Endothelial cell of umbilical vein (primary cell): ENCODE data around the gene TJP1. TPM values are rescaled to one million over a fixed set of nuclear protein-coding genes. Genes with fewer than 3 reads are reported as not detected.
"Not testable (repeated sequence)": the region's sequence is repeated elsewhere in the genome, so short reads cannot be mapped to it uniquely, and the experiment has no call there.

ENCODE experiments used
- BruUV-seq: library from RNA; stranded (reverse); fragments of 400-500 nt; replicated peaks from 2 replicates; lab custom pipeline; 2021; lab: Mats Ljungman, UMichigan
- CTCF ChIA-PET: fragments of 300-600, 350-600 bp; sonication (Branson Sonifier 250); formaldehyde crosslinking; loops from one replicate; lab custom pipeline; 2021; ENCODE audit warnings: antibody characterized with exemption, inconsistent platforms; lab: Charles Lee
- POLR2A ChIA-PET: fragments of 300-600, 350-600 bp; sonication (Branson Sonifier 250); formaldehyde crosslinking; loops from one replicate; lab custom pipeline; 2021; ENCODE audit warnings: antibody characterized with exemption, inconsistent platforms; lab: Charles Lee
- DNase-seq: peaks from one replicate; pipeline ENCODE4 v3.0.0-alpha.2; 2011; ENCODE audit warnings: low read depth, low spot score
- FAIRE-seq: peaks from 2 replicates; lab custom pipeline; 2011; peaks lifted over from hg19 to GRCh38; lab: Jason Lieb, UNC
- H2AFZ ChIP-seq: 2 replicates; pipeline ENCODE4 v1.6.0; 2012; ENCODE audit warnings: low read depth, low read length, control low read depth, inconsistent platforms
- H3K27ac ChIP-seq: 2 replicates; pipeline ENCODE4 v1.5.1; 2011; ENCODE audit warnings: low read depth, mild to moderate bottlenecking, control low read depth, low read length, moderate library complexity; ENCODE audit not compliant: insufficient read depth
- H3K27me3 ChIP-seq, 2 experiments: 2 replicates each; pipeline versions ENCODE4 v1.6.0 to v1.6.1; 2011; ENCODE audit warnings: low read length in 2 of 2, mixed read lengths in 1 of 2; ENCODE audit not compliant: control insufficient read depth in 2 of 2, insufficient read depth in 2 of 2
- H3K36me3 ChIP-seq, 2 experiments: 2 replicates in 1 of 2; 3 replicates in 1 of 2; pipeline ENCODE4 v1.5.1; 2011; ENCODE audit warnings: low read length in 2 of 2, mild to moderate bottlenecking in 1 of 2, moderate library complexity in 1 of 2; ENCODE audit not compliant: control insufficient read depth in 2 of 2, insufficient read depth in 2 of 2; ENCODE audit errors: extremely low read depth in 1 of 2
- H3K4me1 ChIP-seq: 3 replicates; pipeline ENCODE4 v1.5.1; 2011; ENCODE audit warnings: mild to moderate bottlenecking, low read length; ENCODE audit not compliant: control insufficient read depth, insufficient read depth; ENCODE audit errors: extremely low read depth
- H3K4me2 ChIP-seq: 2 replicates; pipeline ENCODE4 v1.6.1; 2011; ENCODE audit warnings: low read length, control low read depth, mixed read lengths; ENCODE audit not compliant: insufficient read depth
- H3K4me3 ChIP-seq, 3 experiments: fragments of 200-600 bp in 1 of 3; sonication (generic), shearing (Covaris generic) in 1 of 3; replicated peaks in 1 of 3; 2 replicates each; pipeline ENCODE4 v1.5.1; 2011 to 2016; ENCODE audit warnings: control low read depth in 3 of 3, low read length in 3 of 3, mild to moderate bottlenecking in 2 of 3, inconsistent platforms in 1 of 3, low read depth in 1 of 3, moderate library complexity in 1 of 3; ENCODE audit not compliant: insufficient read depth in 1 of 3
- H3K79me2 ChIP-seq: 2 replicates; pipeline ENCODE4 v1.6.0; 2012; ENCODE audit warnings: low read length, inconsistent platforms; ENCODE audit not compliant: control insufficient read depth, insufficient read depth
- H3K9ac ChIP-seq: replicated peaks from 2 replicates; pipeline ENCODE3; 2011; ENCODE audit warnings: low read length, control low read depth; ENCODE audit not compliant: insufficient read depth; ENCODE audit errors: extremely low read depth
- H3K9me1 ChIP-seq: replicated peaks from 3 replicates; pipeline ENCODE4 v1.6.0; 2011; ENCODE audit warnings: mild to moderate bottlenecking, low read length; ENCODE audit not compliant: control insufficient read depth, insufficient read depth; ENCODE audit errors: extremely low read depth
- H3K9me3 ChIP-seq: replicated peaks from 2 replicates; pipeline ENCODE4 v1.5.1; 2012; ENCODE audit warnings: low read length, inconsistent platforms; ENCODE audit not compliant: control insufficient read depth, insufficient read depth
- H4K20me1 ChIP-seq: replicated peaks from 2 replicates; pipeline ENCODE3; 2011; ENCODE audit warnings: mild to moderate bottlenecking, low read length; ENCODE audit not compliant: control insufficient read depth, insufficient read depth; ENCODE audit errors: extremely low read depth
- EZH2 ChIP-seq: IDR thresholded peaks from 2 replicates; pipeline ENCODE4 v1.6.1; 2012; ENCODE audit warnings: borderline replicate concordance, low read depth, mild to moderate bottlenecking, moderate library complexity, low read length, inconsistent platforms; ENCODE audit not compliant: severe bottlenecking
- FOS ChIP-seq: IDR thresholded peaks from 2 replicates; pipeline ENCODE4 v1.6.1; 2011; ENCODE audit warnings: mild to moderate bottlenecking, low read length, moderate library complexity, borderline replicate concordance; ENCODE audit not compliant: insufficient read depth
- GATA2 ChIP-seq: IDR thresholded peaks from 2 replicates; pipeline ENCODE4 v1.7.0; 2011; ENCODE audit warnings: low read depth, mild to moderate bottlenecking, moderate library complexity, mixed read lengths, low read length; ENCODE audit not compliant: insufficient read length, insufficient read depth
- MYC ChIP-seq: IDR thresholded peaks from one replicate; pipeline ENCODE4 v1.6.1; 2011; ENCODE audit warnings: mild to moderate bottlenecking, low read depth, low read length
- dilution Hi-C: fragments of 300-500 bp; cut with MboI; formaldehyde crosslinking; loops from one replicate; pipeline ENCODE4 v1.15.0; 2019; ENCODE audit warnings: low sequenced_read_pairs; ENCODE audit not compliant: extremely low pct_ligation_motif_present
- intact Hi-C: fragments of 100-400 bp; cut with micrococcal nuclease; formaldehyde crosslinking; loops from one replicate; pipeline ENCODE4 v1.10.0; 2022
- polyA plus RNA-seq, 4 experiments: library from polyadenylated mRNA; depleted of rRNA in 3 of 4; stranded (reverse) in 3 of 4; unstranded in 1 of 4; fragments of >200 nt; gene quantifications; 2 replicates each; pipeline versions ENCODE4 v1.2.1 to v1.2.3, GENCODE V29; 2011 to 2012; ENCODE audit warnings: missing spikeins in 1 of 4
- total RNA-seq: library from RNA; stranded (reverse); gene quantifications from 2 replicates; pipeline ENCODE4 v1.2.3, GENCODE V29; 2021
- TF ChIP-seq, protein P1 (sequence below), 2 donors: IDR thresholded peaks; 1 replicate in 1 of 2; 2 replicates in 1 of 2; pipeline ENCODE4 v1.5.1; 2011; ENCODE audit warnings: low read length in 2 of 2, mild to moderate bottlenecking in 2 of 2, moderate library complexity in 2 of 2, control low read depth in 1 of 2, inconsistent platforms in 1 of 2, low read depth in 1 of 2; ENCODE audit not compliant: insufficient read depth in 1 of 2; ENCODE audit errors: extremely low read depth in 1 of 2
- TF ChIP-seq, protein P2 (sequence below): IDR thresholded peaks from 2 replicates; pipeline ENCODE4 v1.6.1; 2011; ENCODE audit not compliant: insufficient read depth, insufficient read length

Gene TJP1
- total and polyA plus RNA-seq, 2 donors (not counting 3 experiments of a cell fraction or from before 2014, with no cell fraction given), result 45.6 to 128 TPM

DNA sequence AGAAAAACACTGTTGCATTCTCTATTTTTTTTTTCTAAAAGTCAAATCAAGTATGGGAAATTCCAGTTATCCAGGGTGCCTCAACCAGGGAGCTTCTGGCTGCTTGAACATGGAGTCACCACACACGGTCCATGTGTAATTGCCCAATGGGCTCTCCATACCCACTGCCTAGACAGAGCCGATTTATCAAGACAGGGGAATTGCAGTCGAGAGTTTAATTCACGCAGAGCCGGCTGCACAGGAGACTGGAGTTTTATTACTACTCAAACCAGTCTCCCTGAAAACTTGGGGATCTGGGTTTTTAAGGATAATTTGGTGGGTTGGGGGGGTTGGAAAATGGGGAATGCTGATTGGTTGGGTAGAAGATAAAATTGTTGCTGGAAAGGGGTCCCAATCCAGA is 149.8 kb downstream of the TJP1 start:
- Histone ChIP-seq H3K9me3 (no peaks in the 10 kb centered on the region), H3K9ac (no peak overlapping the region), H4K20me1 (no peaks in the 10 kb centered on the region), H3K4me2 (no peak overlapping the region), H3K9me1 (no peaks in the 10 kb centered on the region), H3K36me3 (no peaks in the 10 kb centered on the region), H2AFZ (no peak overlapping the region), H3K4me1 (peaks cover 9% of the 10 kb centered on the region), H3K4me3 (no peak overlapping the region), H3K27me3 (no peaks in the 10 kb centered on the region), H3K27ac (no peak overlapping the region), H3K79me2 (no peaks in the 10 kb centered on the region)
- ChIA-PET CTCF (no interaction called here), POLR2A (no interaction called here)
- BruUV-seq, result no TSS peak
- intact Hi-C loops (loop anchor here (5.0 kb wide), 2 partner anchors 255 to 405 kb away; no protein-coding TSS in a partner anchor), dilution Hi-C loops (loop anchor here (10.0 kb wide), 1 partner anchor 152 kb away; the partner anchor contains the start of gene TJP1)
- DNase-seq (no peak), FAIRE-seq (no peak)
- TF ChIP-seq MYC (no peak), GATA2 (no peak), FOS (no peak), EZH2 (no peak)
- TF ChIP-seq, protein P1, sequence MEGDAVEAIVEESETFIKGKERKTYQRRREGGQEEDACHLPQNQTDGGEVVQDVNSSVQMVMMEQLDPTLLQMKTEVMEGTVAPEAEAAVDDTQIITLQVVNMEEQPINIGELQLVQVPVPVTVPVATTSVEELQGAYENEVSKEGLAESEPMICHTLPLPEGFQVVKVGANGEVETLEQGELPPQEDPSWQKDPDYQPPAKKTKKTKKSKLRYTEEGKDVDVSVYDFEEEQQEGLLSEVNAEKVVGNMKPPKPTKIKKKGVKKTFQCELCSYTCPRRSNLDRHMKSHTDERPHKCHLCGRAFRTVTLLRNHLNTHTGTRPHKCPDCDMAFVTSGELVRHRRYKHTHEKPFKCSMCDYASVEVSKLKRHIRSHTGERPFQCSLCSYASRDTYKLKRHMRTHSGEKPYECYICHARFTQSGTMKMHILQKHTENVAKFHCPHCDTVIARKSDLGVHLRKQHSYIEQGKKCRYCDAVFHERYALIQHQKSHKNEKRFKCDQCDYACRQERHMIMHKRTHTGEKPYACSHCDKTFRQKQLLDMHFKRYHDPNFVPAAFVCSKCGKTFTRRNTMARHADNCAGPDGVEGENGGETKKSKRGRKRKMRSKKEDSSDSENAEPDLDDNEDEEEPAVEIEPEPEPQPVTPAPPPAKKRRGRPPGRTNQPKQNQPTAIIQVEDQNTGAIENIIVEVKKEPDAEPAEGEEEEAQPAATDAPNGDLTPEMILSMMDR (IDR thresholded peaks at IDR 0.05; ENCODE audit: extremely low read depth in 1 of 2, insufficient read depth in 1 of 2, low read depth in 1 of 2, low read length in 2 of 2), result no peak
- TF ChIP-seq, protein P2, sequence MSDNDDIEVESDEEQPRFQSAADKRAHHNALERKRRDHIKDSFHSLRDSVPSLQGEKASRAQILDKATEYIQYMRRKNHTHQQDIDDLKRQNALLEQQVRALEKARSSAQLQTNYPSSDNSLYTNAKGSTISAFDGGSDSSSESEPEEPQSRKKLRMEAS, result no peak

DNA sequence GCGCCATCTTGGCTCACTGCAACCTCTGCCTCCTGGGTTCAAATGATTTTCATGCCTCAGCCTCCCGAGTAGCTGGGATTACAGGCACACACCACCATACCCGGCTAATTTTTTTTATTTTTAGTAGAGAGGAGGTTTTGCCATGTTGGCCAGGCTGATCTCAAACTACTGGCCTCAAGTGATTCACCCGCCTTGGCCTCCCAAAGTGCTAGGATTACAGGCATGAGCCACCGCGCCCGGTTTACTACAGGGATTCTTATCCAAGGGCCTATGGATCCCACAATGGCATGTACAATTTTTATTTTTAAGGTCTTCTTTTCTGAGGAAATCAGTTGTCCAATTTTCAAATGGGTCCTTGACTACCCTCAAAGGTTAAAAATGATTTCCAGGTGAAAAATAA is 150.2 kb downstream of the TJP1 start:
- intact Hi-C loops (loop anchor here (5.0 kb wide), 2 partner anchors 255 to 405 kb away; no protein-coding TSS in a partner anchor), dilution Hi-C loops (loop anchor here (10.0 kb wide), 1 partner anchor 153 kb away; the partner anchor contains the start of gene TJP1)
- H3K27ac ChIP-seq, H3K4me3 ChIP-seq, FAIRE-seq, H3K9me3 ChIP-seq, H3K4me1 ChIP-seq, BruUV-seq, H3K9me1 ChIP-seq, H3K9ac ChIP-seq, H3K79me2 ChIP-seq, H4K20me1 ChIP-seq, POLR2A ChIA-PET, H3K4me2 ChIP-seq, H3K27me3 ChIP-seq, H3K36me3 ChIP-seq, H2AFZ ChIP-seq, DNase-seq: not testable (repeated sequence)
- CTCF ChIA-PET, result interaction anchor here (1.1 to 6.6 kb wide), 3 partner anchors 30 to 403 kb away, joined by 3 to 70 read pairs (median 5); no protein-coding TSS in a partner anchor
